Fibroblast of the aortic adventitia (primary cell): ENCODE data around the gene GAL. TPM values are rescaled to one million over a fixed set of nuclear protein-coding genes. Genes with fewer than 3 reads are reported as not detected.
"Not testable (repeated sequence)": the region's sequence is repeated elsewhere in the genome, so short reads cannot be mapped to it uniquely, and the experiment has no call there.

Experiments
- DNase-seq: peaks from one replicate; pipeline ENCODE4 v3.0.0-alpha.2; 2010; ENCODE audit warnings: low read depth
- H3K4me3 ChIP-seq: 2 replicates; pipeline ENCODE4 v1.5.1; 2011; ENCODE audit warnings: low read depth, mild to moderate bottlenecking, control low read depth, low read length, moderate library complexity
- total RNA-seq: library from RNA; depleted of rRNA; stranded (reverse); fragments of >200 nt; gene quantifications from 2 replicates; pipeline ENCODE4 v1.2.3, GENCODE V29; 2012; ENCODE audit warnings: low replicate concordance
- TF ChIP-seq, protein P1 (sequence below): IDR thresholded peaks from 2 replicates; pipeline ENCODE4 v1.5.1; 2011; ENCODE audit warnings: mild to moderate bottlenecking, low read length, control low read depth, inconsistent platforms; ENCODE audit not compliant: insufficient read depth

GAL gene, protein sequence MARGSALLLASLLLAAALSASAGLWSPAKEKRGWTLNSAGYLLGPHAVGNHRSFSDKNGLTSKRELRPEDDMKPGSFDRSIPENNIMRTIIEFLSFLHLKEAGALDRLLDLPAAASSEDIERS
- not detected in 2 replicates for total RNA-seq

DNA sequence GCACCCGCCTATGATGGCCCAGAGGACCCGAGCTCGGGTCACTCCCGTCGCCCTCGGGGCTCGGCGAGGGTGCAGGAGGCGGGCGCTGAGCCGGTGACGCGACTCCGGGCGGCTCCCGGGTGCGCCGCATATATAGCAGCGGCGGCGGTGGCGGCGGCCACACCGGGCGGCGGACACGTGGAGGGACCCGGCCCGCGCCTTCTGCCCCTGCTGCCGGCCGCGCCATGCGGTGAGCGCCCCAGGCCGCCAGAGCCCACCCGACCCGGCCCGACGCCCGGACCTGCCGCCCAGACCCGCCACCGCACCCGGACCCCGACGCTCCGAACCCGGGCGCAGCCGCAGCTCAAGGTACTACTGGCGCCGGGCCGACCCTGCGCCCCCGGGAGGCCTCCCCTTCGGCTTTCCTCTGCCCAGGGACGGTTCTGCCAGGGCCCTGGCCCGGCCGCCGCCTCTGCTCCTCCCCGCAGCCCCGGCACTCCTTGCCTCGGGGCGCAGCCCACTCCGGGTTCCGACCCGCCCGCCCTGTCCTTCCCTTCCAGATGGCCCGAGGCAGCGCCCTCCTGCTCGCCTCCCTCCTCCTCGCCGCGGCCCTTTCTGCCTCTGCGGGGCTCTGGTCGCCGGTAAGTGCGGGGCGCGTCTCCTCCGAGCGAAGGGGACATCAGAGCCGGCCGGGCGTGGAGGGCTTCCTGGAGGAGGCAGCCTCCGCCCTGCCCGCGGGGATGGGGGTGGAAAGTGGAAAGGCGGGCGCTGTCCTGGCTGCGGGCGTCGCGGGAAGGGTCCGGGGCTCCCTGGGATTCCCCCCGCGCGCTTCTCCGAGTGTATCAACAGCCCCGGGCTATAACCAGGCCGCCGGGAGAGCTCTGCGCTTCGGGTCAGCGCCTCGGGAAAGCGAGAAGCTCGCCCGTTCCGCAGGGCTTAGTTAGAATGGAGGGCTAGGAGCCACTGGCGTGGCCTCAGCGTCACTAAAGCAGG, at the start of gene GAL:
GAL (plus strand) TSS at position 160 of the 972 bp plus-strand sequence; CDS start at position 540, 380 bp downstream.
- H3K4me3 ChIP-seq: no peak within 1 kb of the TSS
- TF ChIP-seq, protein P1, sequence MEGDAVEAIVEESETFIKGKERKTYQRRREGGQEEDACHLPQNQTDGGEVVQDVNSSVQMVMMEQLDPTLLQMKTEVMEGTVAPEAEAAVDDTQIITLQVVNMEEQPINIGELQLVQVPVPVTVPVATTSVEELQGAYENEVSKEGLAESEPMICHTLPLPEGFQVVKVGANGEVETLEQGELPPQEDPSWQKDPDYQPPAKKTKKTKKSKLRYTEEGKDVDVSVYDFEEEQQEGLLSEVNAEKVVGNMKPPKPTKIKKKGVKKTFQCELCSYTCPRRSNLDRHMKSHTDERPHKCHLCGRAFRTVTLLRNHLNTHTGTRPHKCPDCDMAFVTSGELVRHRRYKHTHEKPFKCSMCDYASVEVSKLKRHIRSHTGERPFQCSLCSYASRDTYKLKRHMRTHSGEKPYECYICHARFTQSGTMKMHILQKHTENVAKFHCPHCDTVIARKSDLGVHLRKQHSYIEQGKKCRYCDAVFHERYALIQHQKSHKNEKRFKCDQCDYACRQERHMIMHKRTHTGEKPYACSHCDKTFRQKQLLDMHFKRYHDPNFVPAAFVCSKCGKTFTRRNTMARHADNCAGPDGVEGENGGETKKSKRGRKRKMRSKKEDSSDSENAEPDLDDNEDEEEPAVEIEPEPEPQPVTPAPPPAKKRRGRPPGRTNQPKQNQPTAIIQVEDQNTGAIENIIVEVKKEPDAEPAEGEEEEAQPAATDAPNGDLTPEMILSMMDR: no peak
- DNase-seq: no peak

DNA sequence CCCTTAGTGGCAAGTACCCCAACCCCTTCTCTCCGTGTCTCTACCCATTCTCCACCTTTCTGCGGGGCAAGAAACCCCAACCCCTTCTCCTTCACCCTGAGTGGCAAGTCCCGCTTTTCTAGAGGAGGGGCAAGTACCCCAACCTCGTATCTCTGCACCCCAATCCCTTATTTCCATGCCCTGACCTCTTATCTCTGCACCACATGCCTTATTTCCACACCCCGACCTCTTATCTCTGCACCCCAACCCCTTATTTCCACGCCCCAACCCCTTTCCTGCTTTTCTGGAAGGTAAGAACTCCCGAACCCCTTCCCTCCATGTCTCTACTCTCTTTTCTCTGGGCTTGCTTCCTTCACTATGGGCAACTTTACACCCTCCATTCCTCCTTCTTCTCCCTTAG, 49.7 kb upstream of the GAL start:
- not testable (repeated sequence) for DNase-seq, H3K4me3 ChIP-seq

DNA sequence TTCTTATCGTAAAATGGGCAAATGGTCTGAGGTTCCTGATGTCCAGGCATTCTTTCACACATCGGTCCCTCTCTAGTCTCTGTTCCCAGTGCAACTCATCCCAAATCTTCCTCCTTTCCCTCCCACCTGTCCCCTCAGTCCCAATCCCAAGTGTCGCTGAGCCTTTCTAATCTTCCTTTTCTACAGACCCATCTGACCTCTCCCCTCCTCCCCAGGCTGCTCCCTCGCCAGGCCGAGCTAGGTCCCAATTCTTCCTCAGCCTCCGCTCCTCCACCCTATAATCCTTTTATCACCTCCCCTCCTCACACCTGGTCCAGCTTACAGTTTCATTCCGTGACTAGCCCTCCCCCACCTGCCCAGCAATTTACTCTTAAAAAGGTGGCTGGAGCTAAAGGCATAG, 49.2 kb upstream of the GAL start:
- not testable (repeated sequence) for H3K4me3 ChIP-seq, DNase-seq

DNA sequence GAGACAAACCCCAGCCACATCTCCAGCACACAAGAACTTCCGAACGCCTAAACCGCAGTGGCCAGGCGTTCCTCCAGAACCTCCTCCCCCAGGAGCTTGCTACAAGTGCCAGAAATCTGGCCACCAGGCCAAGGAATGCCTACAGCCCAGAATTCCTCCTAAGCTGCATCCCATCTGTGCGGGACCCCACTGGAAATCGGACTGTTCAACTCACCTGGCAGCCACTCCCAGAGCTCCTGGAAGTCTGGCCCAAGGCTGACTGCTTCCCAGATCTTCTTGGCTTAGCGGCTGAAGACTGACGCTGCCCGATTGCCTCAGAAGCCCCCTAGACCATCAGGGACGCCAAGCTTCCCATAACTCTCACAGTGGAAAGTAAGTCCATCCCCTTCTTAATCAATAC, 48.5 kb upstream of the GAL start:
- not testable (repeated sequence) for DNase-seq, H3K4me3 ChIP-seq

DNA sequence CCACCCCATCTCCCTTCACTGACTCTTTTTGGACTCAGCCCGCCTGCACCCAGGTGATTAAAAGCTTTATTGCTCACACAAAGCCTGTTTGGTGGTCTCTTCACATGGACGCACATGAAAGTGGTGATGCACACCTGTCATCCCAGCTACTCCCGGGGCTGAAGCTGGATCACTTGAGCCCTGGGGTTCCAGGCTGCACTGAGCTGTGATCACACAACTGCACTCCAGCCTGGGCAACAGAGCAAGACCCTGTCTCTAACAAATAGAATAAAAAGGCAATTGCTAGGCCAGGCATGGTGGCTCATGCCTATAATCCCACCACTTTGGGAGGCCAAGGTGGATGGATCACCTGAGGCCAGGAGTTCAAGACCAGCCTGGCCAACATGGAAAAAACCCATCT, 45.0 kb upstream of the GAL start:
- DNase-seq, H3K4me3 ChIP-seq: not testable (repeated sequence)

DNA sequence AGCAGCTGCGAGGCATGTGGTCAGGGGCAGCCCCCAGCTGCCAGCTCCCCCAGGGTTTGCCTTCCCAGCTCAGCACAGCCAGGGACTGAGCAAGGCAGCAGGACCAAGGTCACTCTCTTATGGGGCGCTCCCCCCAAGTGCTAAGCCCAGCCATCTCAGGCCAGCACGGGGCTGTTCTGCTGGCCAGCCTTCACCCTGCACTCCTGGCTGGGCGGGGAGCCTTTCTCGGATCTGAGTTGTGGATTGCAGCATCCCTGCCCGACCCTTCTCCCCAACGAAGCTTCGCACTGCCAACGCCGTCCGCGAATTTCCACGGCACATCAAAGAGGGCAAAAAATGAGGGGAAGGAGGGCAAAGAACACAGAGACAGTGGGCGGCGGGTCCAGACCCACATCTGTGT, 42.5 kb upstream of the GAL start:
- no peak for DNase-seq
- TF ChIP-seq, protein P1: no peak
- H3K4me3 ChIP-seq: no peak overlapping the region

DNA sequence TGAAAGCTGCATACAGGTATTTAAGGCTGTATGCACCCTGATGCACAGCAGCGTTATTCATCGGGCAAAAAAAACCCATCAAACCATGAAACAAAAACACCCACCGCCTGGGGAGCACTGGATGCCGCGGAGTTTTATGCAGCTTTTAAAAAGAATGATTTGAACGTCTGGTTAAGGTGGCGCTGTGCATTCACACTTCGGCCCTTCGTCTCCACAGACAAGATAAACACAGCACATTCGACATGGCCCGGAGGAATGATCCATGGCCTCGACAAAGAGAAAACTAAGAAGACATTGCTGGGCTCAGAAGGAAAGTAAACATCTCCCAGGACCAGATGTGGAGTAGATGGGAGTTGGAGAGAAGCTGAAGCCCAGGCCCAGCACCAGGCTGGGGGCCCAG, 40.8 kb upstream of the GAL start:
- no peak for DNase-seq
- H3K4me3 ChIP-seq: no peak overlapping the region
- TF ChIP-seq, protein P1: no peak

DNA sequence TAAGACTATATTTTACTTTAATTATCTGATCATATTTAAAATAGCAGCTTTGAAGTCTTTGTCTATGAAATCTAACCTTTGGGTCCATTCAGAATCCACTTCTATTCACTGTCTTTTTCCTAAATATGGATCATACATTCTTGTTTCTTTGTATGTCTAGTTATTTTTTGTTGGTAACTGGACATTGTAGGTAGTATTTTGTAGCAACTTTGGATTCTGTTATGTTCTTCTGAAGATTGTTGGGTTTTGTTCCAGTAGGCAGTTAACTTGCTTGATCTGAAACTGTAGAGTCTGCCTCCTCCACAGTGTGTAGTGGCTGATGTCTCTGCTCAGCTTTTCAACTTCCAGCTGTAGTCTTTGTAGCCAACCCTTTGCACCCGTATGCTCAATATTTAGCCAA, 37.5 kb upstream of the GAL start:
- TF ChIP-seq, protein P1: no peak
- DNase-seq: no peak
- H3K4me3 ChIP-seq: no peak overlapping the region
